Measurements from ENCODE around the gene ZNF432. TPM values are rescaled to one million over a fixed set of nuclear protein-coding genes. Genes with fewer than 3 reads are reported as not detected.

The ZNF432 gene
- total and polyA plus RNA-seq, 2 of the 13 experiments (the other 11 are each of a cell fraction or from before 2014, with no cell fraction given) = 4.1 to 8.7 TPM

DNA sequence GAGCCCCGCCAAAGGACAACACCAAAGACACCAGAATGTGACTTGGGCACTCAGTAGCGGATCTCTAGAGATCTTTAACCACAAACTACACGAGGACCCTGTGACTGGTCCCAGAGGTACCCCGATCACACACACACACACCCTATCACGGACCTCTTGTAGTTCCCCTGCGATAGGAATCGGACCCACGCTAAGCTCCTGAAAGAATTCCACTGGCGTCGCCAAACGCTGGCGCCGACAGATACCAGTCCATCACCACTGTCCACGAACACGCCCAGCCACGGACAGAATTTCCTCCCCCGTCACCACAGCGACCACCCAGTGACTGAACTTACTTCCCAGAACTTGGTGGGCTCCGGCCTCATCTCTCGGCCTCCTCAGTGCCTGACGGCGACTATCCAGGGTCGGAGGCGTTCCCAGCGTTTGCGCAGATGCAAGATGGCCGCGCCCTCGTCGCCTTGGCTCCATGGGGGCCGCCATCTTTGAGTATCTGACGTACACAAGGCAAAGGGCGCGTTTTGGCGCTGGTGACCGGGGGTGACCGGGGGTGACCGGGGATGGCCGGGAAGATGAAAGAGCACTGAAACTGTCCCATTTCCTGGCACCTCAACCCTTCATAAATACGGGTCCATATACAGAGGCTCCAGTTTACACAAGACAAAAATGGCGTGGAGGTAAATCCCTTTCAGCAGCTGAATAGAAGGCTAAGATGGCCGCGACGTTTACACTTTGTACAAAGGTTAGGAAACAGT is 40.7 kb downstream of the ZNF432 start, which contains the start of gene ZNF615 (continued):
- TF ChIP-seq EEA1 (CRISPR knock-in tag; IDR thresholded peaks at IDR 0.05; ENCODE audit: borderline replicate concordance) (no peak), POLR2A (IDR thresholded peaks at IDR 0.05; ENCODE audit: insufficient read depth in 1 of 2, low read depth in 2 of 2, low read length in 2 of 2) (peak; percentile 37 to 81; a peak in 3 of 4 replicates), KLF16 (CRISPR knock-in tag; IDR thresholded peaks at IDR 0.05) (peak in 1 of 2 experiments; percentile 52; a peak in 2 of 4 replicates), REL (CRISPR knock-in tag; conservative IDR thresholded peaks at IDR 0.05) (0 out of 2 replicates have a peak, but pooled peaks have one; percentile 31), MTF2 (CRISPR knock-in tag; IDR thresholded peaks at IDR 0.05; ENCODE audit: borderline replicate concordance) (no peak), ZBTB7A (CRISPR knock-in tag; IDR thresholded peaks at IDR 0.05) (0 out of 2 replicates have a peak, but pooled peaks have one; percentile 65), GPN1 (CRISPR knock-in tag; IDR thresholded peaks at IDR 0.05; ENCODE audit: borderline replicate concordance) (no peak), FOXA1 (IDR thresholded peaks at IDR 0.05) (no peak), FOXA1 (CRISPR knock-in tag; IDR thresholded peaks at IDR 0.05) (0 out of 2 replicates have a peak, but pooled peaks have one; percentile 35), SNAI1 (CRISPR knock-in tag; IDR thresholded peaks at IDR 0.05; ENCODE audit: borderline replicate concordance) (peak; percentile 88; the same call in 1 of the 2 replicates), MED8 (CRISPR knock-in tag; IDR thresholded peaks at IDR 0.05; ENCODE audit: insufficient replicate concordance) (peak; percentile 58), ZMYM4 (CRISPR knock-in tag; IDR thresholded peaks at IDR 0.05) (peak; percentile 86), GABPB1 (CRISPR knock-in tag; IDR thresholded peaks at IDR 0.05) (peak; percentile 84), DRAP1 (CRISPR knock-in tag; IDR thresholded peaks at IDR 0.05) (peak; percentile 43; the same call in 1 of the 2 replicates), KMT2B (CRISPR knock-in tag; IDR thresholded peaks at IDR 0.05) (peak; percentile 89), ARHGAP35 (CRISPR knock-in tag; IDR thresholded peaks at IDR 0.05; ENCODE audit: borderline replicate concordance) (peak; percentile 37; the same call in 1 of the 2 replicates), ZMYM2 (CRISPR knock-in tag; IDR thresholded peaks at IDR 0.05) (peak; percentile 56; the same call in 1 of the 2 replicates)
- TF ChIP-seq, protein P1, sequence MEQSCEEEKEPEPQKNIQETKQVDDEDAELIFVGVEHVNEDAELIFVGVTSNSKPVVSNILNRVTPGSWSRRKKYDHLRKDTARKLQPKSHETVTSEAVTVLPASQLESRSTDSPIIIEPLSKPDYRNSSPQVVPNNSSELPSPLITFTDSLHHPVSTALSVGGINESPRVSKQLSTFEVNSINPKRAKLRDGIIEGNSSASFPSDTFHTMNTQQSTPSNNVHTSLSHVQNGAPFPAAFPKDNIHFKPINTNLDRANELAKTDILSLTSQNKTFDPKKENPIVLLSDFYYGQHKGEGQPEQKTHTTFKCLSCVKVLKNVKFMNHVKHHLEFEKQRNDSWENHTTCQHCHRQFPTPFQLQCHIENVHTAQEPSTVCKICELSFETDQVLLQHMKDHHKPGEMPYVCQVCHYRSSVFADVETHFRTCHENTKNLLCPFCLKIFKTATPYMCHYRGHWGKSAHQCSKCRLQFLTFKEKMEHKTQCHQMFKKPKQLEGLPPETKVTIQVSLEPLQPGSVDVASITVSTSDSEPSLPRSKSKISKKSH (CRISPR knock-in tag; IDR thresholded peaks at IDR 0.05; ENCODE audit: borderline replicate concordance) = peak; percentile 84; the same call in 1 of the 2 replicates
- TF ChIP-seq, protein P2, sequence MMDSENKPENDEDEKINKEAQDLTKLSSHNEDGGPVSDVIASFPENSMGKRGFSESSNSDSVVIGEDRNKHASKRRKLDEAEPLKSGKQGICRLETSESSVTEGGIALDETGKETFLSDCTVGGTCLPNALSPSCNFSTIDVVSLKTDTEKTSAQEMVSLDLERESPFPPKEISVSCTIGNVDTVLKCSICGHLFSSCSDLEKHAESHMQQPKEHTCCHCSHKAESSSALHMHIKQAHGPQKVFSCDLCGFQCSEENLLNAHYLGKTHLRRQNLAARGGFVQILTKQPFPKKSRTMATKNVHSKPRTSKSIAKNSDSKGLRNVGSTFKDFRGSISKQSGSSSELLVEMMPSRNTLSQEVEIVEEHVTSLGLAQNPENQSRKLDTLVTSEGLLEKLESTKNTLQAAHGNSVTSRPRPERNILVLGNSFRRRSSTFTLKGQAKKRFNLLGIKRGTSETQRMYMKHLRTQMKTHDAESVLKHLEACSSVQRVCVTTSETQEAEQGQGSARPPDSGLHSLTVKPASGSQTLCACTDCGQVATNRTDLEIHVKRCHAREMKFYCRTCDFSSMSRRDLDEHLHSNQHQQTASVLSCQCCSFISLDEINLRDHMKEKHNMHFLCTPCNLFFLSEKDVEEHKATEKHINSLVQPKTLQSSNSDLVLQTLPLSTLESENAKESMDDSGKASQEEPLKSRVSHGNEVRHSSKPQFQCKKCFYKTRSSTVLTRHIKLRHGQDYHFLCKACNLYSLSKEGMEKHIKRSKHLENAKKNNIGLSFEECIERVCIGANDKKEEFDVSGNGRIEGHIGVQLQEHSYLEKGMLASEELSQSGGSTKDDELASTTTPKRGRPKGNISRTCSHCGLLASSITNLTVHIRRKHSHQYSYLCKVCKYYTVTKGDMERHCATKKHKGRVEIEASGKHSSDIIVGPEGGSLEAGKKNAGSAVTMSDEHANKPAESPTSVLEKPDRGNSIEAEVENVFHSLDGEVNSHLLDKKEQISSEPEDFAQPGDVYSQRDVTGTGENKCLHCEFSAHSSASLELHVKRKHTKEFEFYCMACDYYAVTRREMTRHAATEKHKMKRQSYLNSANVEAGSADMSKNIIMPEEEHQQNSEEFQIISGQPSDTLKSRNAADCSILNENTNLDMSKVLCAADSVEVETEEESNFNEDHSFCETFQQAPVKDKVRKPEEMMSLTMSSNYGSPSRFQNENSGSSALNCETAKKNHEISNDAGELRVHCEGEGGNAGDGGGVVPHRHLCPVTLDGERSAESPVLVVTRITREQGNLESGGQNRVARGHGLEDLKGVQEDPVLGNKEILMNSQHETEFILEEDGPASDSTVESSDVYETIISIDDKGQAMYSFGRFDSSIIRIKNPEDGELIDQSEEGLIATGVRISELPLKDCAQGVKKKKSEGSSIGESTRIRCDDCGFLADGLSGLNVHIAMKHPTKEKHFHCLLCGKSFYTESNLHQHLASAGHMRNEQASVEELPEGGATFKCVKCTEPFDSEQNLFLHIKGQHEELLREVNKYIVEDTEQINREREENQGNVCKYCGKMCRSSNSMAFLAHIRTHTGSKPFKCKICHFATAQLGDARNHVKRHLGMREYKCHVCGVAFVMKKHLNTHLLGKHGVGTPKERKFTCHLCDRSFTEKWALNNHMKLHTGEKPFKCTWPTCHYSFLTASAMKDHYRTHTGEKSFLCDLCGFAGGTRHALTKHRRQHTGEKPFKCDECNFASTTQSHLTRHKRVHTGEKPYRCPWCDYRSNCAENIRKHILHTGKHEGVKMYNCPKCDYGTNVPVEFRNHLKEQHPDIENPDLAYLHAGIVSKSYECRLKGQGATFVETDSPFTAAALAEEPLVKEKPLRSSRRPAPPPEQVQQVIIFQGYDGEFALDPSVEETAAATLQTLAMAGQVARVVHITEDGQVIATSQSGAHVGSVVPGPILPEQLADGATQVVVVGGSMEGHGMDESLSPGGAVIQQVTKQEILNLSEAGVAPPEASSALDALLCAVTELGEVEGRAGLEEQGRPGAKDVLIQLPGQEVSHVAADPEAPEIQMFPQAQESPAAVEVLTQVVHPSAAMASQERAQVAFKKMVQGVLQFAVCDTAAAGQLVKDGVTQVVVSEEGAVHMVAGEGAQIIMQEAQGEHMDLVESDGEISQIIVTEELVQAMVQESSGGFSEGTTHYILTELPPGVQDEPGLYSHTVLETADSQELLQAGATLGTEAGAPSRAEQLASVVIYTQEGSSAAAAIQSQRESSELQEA (CRISPR knock-in tag; IDR thresholded peaks at IDR 0.05; ENCODE audit: not compliant biosample characterization) = peak; percentile 40
